ENCODE data around the gene CACNA2D3. TPM values are rescaled to one million over a fixed set of nuclear protein-coding genes. Genes with fewer than 3 reads are reported as not detected.

The CACNA2D3 gene
- total RNA-seq, 2 donors from 2014 or later: 1.1 to 5.9 TPM

GRCh38 chr3:54986294-54986693 lies 863.9 kb downstream of the CACNA2D3 start:
- WGBS: 80% methylated on average over 4 of the region's 4 CpGs
- no peak for TF ChIP-seq POLR2AphosphoS5 (IDR thresholded peaks at IDR 0.05)
- no peak for TF ChIP-seq POLR2A (IDR thresholded peaks at IDR 0.05)
- TF ChIP-seq CTCF (IDR thresholded peaks at IDR 0.05): no peak
- intact Hi-C loops (cut with DNase I): no loop called here

GRCh38 chr3:54987719-54988118 lies 865.4 kb downstream of the CACNA2D3 start:
- Histone ChIP-seq H3K9me3 (no peaks in the 10 kb centered on the region), H3K36me3 (no peaks in the 10 kb centered on the region), H3K4me3 (no peak overlapping the region), H3K4me1 (replicated peaks) (no peaks in the 10 kb centered on the region), H3K27ac (no peak overlapping the region), H3K27me3 (replicated peaks; ENCODE audit: insufficient read depth) (no peaks in the 10 kb centered on the region)
- intact Hi-C loops (cut with DNase I): no loop called here
- no peak for TF ChIP-seq POLR2AphosphoS5 (IDR thresholded peaks at IDR 0.05)
- no peak for TF ChIP-seq CTCF (IDR thresholded peaks at IDR 0.05)
- no peak for TF ChIP-seq POLR2A (IDR thresholded peaks at IDR 0.05)
- no peak for DNase-seq (ENCODE audit: low spot score)
- 47% methylated on average over 4 of the region's 4 CpGs for WGBS

More at GRCh38 chr3:54986294-54986693, 863.9 kb downstream of the CACNA2D3 start:
- H3K4me3 ChIP-seq: no peak overlapping the region
- no peaks in the 10 kb centered on the region for H3K9me3 ChIP-seq
- H3K36me3 ChIP-seq: no peaks in the 10 kb centered on the region
- DNase-seq (ENCODE audit: low spot score): no peak
- H3K4me1 ChIP-seq (replicated peaks): no peaks in the 10 kb centered on the region
- no peaks in the 10 kb centered on the region for H3K27me3 ChIP-seq (replicated peaks; ENCODE audit: insufficient read depth)
- H3K27ac ChIP-seq: no peak overlapping the region

- Histone ChIP-seq H3K27ac (no peak overlapping the region), H3K4me3 (no peak overlapping the region), H3K36me3 (no peaks in the 10 kb centered on the region), H3K4me1 (replicated peaks) (no peaks in the 10 kb centered on the region), H3K27me3 (replicated peaks; ENCODE audit: insufficient read depth) (no peaks in the 10 kb centered on the region), H3K9me3 (no peaks in the 10 kb centered on the region)
- intact Hi-C loops (cut with DNase I): no loop called here
- 53% methylated on average over 4 of the region's 4 CpGs for WGBS
- DNase-seq (ENCODE audit: low spot score): no peak
- TF ChIP-seq CTCF (IDR thresholded peaks at IDR 0.05) (no peak), POLR2A (IDR thresholded peaks at IDR 0.05) (no peak), POLR2AphosphoS5 (IDR thresholded peaks at IDR 0.05) (no peak)
Measured at GRCh38 chr3:54988302-54988837, 866.0 kb downstream of the CACNA2D3 start.

- no peak for TF ChIP-seq POLR2A (IDR thresholded peaks at IDR 0.05)
- TF ChIP-seq CTCF (IDR thresholded peaks at IDR 0.05): no peak
- Histone ChIP-seq H3K4me1 (replicated peaks) (no peaks in the 10 kb centered on the region), H3K9me3 (no peaks in the 10 kb centered on the region), H3K27me3 (replicated peaks; ENCODE audit: insufficient read depth) (no peaks in the 10 kb centered on the region), H3K4me3 (no peak overlapping the region), H3K36me3 (no peaks in the 10 kb centered on the region), H3K27ac (no peak overlapping the region)
- no peak for DNase-seq (ENCODE audit: low spot score)
- 56% methylated on average over 5 of the region's 5 CpGs for WGBS
- intact Hi-C loops (cut with DNase I): no loop called here
Measured at GRCh38 chr3:54988838-54989630, 866.7 kb downstream of the CACNA2D3 start.

GRCh38 chr3:54994111-54994513 lies 871.8 kb downstream of the CACNA2D3 start:
- WGBS: 68% methylated on average over 5 of the region's 5 CpGs
- H3K9me3 ChIP-seq: no peaks in the 10 kb centered on the region
- no peak for DNase-seq (ENCODE audit: low spot score)
- intact Hi-C loops (cut with DNase I): no loop called here
- no peaks in the 10 kb centered on the region for H3K27me3 ChIP-seq (replicated peaks; ENCODE audit: insufficient read depth)
- no peak overlapping the region for H3K4me3 ChIP-seq
- TF ChIP-seq POLR2A (IDR thresholded peaks at IDR 0.05): no peak
- no peak for TF ChIP-seq CTCF (IDR thresholded peaks at IDR 0.05)
- no peak for TF ChIP-seq POLR2AphosphoS5 (IDR thresholded peaks at IDR 0.05)
- no peak overlapping the region for H3K27ac ChIP-seq
- H3K4me1 ChIP-seq (replicated peaks): no peaks in the 10 kb centered on the region
- H3K36me3 ChIP-seq: no peaks in the 10 kb centered on the region
